SK-N-SH treated with all-trans-retinoic acid at 6 μM for 48 hours (cell line): ENCODE results near the gene LRRC2.

Experiments
- ATAC-seq: fragments of 200-7000 bp; cut with Tn5 transposase; 3 replicates; pipeline ENCODE4 v1.9.1; 2020; ENCODE audit warnings: mild to moderate bottlenecking, moderate library complexity
- ARNTL ChIP-seq: fragments of 450-650 bp; formaldehyde crosslinking; IDR thresholded peaks from 2 replicates; pipeline ENCODE4 v1.5.0; 2020; ENCODE audit warnings: low read depth, mild to moderate bottlenecking, moderate library complexity, borderline replicate concordance
- CSDC2 ChIP-seq: fragments of 250-450 bp; sonication (Bioruptor Pico); IDR thresholded peaks from 2 replicates; pipeline ENCODE4 v1.5.0; 2020; ENCODE audit warnings: mild to moderate bottlenecking, moderate library complexity
- ESRRG ChIP-seq: fragments of 250-450 bp; sonication (Bioruptor Pico); IDR thresholded peaks from 2 replicates; pipeline ENCODE4 v1.6.1; 2021; ENCODE audit warnings: mild to moderate bottlenecking
- GLIS3 ChIP-seq: fragments of 250-450 bp; sonication (Bioruptor Pico); IDR thresholded peaks from 2 replicates; pipeline ENCODE4 v1.5.0; 2020; ENCODE audit warnings: mild to moderate bottlenecking, moderate library complexity
- ISL1 ChIP-seq: fragments of 250-450 bp; sonication (Bioruptor Pico); IDR thresholded peaks from 2 replicates; pipeline ENCODE4 v2.1.2; 2022; ENCODE audit warnings: mild to moderate bottlenecking, moderate library complexity
- OSR1 ChIP-seq: fragments of 250-450 bp; sonication (Bioruptor Pico); IDR thresholded peaks from 2 replicates; pipeline ENCODE4 v1.8.0; 2022; ENCODE audit warnings: moderate library complexity, mild to moderate bottlenecking, inconsistent platforms
- PPARA ChIP-seq: fragments of 250-450 bp; sonication (Bioruptor Pico); IDR thresholded peaks from 2 replicates; pipeline ENCODE4 v1.5.0; 2020; ENCODE audit warnings: mild to moderate bottlenecking, borderline replicate concordance
- RARB ChIP-seq: fragments of 250-450 bp; sonication (Bioruptor Pico); IDR thresholded peaks from 2 replicates; pipeline ENCODE4 v1.8.0; 2021; ENCODE audit warnings: mild to moderate bottlenecking, moderate library complexity
- SNAI2 ChIP-seq: fragments of 250-450 bp; sonication (Bioruptor Pico); IDR thresholded peaks from 2 replicates; pipeline ENCODE4 v1.5.0; 2020; ENCODE audit warnings: mild to moderate bottlenecking, moderate library complexity
- TCF4 ChIP-seq: fragments of 250-450 bp; sonication (Bioruptor Pico); IDR thresholded peaks from 2 replicates; pipeline ENCODE4 v1.8.0; 2021; ENCODE audit warnings: mild to moderate bottlenecking, moderate library complexity, borderline replicate concordance
- TOX ChIP-seq: fragments of 250-450 bp; sonication (Bioruptor Pico); IDR thresholded peaks from 2 replicates; pipeline ENCODE4 v1.8.0; 2021; ENCODE audit warnings: mild to moderate bottlenecking, moderate library complexity, borderline replicate concordance
- ZC3H10 ChIP-seq: fragments of 250-450 bp; sonication (Bioruptor Pico); IDR thresholded peaks from 2 replicates; pipeline ENCODE4 v1.5.1; 2021; ENCODE audit warnings: mild to moderate bottlenecking, moderate library complexity
- ZFP3 ChIP-seq: fragments of 250-450 bp; sonication (Bioruptor Pico); IDR thresholded peaks from 2 replicates; pipeline ENCODE4 v1.5.0; 2020; ENCODE audit warnings: mild to moderate bottlenecking, moderate library complexity
- ZFP30 ChIP-seq: fragments of 450-650 bp; formaldehyde crosslinking; IDR thresholded peaks from 2 replicates; pipeline ENCODE4 v1.5.0; 2022; ENCODE audit warnings: mild to moderate bottlenecking, moderate library complexity
- ZNF565 ChIP-seq: fragments of 450-650 bp; formaldehyde crosslinking; conservative IDR thresholded peaks from 2 replicates; pipeline ENCODE4 v1.5.0; 2020; ENCODE audit warnings: low read depth, mild to moderate bottlenecking, moderate library complexity
- ZNF70 ChIP-seq: fragments of 450-650 bp; formaldehyde crosslinking; IDR thresholded peaks from 2 replicates; pipeline ENCODE4 v1.5.0; 2020; ENCODE audit warnings: mild to moderate bottlenecking, moderate library complexity
- ZNF8 ChIP-seq: fragments of 450-650 bp; formaldehyde crosslinking; IDR thresholded peaks from 2 replicates; pipeline ENCODE4 v1.5.0; 2020; ENCODE audit warnings: mild to moderate bottlenecking, moderate library complexity
- TF ChIP-seq, protein P1 (sequence below): fragments of 250-450 bp; sonication (Bioruptor Pico); IDR thresholded peaks from 2 replicates; pipeline ENCODE4 v1.5.1; 2020; ENCODE audit warnings: low read depth, mild to moderate bottlenecking, moderate library complexity
- TF ChIP-seq, protein P2 (sequence below): fragments of 250-450 bp; sonication (Bioruptor Pico); IDR thresholded peaks from 2 replicates; pipeline ENCODE4 v1.5.1; 2021; ENCODE audit warnings: mild to moderate bottlenecking, moderate library complexity
- TF ChIP-seq, protein P3 (sequence below): fragments of 250-450 bp; sonication (Bioruptor Pico); IDR thresholded peaks from 2 replicates; pipeline ENCODE4 v1.8.0; 2020; ENCODE audit warnings: mild to moderate bottlenecking, moderate library complexity, borderline replicate concordance
- TF ChIP-seq, protein P4 (sequence below): fragments of 250-450 bp; sonication (Bioruptor Pico); IDR thresholded peaks from 2 replicates; pipeline ENCODE4 v1.8.0; 2021; ENCODE audit warnings: low read depth, mild to moderate bottlenecking, moderate library complexity, borderline replicate concordance
- TF ChIP-seq, protein P5 (sequence below): fragments of 250-450 bp; sonication (Bioruptor Pico); IDR thresholded peaks from 2 replicates; pipeline ENCODE4 v1.5.0; 2020; ENCODE audit warnings: mild to moderate bottlenecking, moderate library complexity

The LRRC2 gene

DNA sequence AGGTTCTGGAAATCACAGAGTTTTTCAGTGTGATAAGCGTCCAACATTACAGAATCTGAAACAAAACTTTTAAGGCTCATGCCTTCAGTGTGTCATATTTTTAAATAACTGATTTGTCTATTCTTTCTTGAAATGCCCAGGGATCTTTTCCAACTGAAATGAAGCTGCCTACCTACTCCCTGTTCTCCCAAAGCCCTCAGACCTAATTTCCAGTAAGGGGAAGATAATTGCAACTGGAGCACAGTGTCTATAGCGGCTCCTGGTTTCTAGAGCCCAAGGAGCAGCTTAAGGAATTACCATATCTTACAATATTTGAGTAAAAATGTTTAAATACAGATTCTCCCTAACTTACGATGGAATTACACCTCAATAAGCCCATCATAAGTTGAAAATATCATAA lies 33.0 kb downstream of the LRRC2 start (continued):
- no peak for TF ChIP-seq ESRRG (CRISPR knock-in tag)
- TF ChIP-seq ZNF70 (CRISPR knock-in tag), result no peak

DNA sequence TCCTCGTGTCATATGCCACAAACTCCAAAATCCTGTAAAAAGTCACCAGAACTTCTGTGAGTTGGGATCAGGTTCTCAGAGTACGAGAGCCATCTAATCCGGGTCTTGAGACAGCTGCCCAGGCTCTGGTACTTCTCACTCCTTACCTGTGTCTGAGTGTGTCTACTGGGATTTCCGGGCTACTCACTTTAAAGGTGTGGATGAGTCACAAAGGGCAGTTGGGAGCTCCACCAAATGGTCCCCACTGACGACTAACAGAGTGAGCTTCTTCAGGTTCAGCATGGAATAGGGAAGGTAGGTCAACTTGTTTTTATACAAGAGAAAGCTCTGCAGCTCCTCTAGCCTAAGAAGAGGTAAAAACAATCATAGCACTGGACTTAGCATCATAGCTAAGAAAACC lies 38.9 kb downstream of the LRRC2 start:
- TF ChIP-seq GLIS3 (CRISPR knock-in tag) (no peak), ZFP3 (CRISPR knock-in tag) (no peak), SNAI2 (CRISPR knock-in tag) (no peak), ARNTL (no peak), ESRRG (CRISPR knock-in tag) (no peak), OSR1 (CRISPR knock-in tag) (no peak)
- TF ChIP-seq, protein P1, sequence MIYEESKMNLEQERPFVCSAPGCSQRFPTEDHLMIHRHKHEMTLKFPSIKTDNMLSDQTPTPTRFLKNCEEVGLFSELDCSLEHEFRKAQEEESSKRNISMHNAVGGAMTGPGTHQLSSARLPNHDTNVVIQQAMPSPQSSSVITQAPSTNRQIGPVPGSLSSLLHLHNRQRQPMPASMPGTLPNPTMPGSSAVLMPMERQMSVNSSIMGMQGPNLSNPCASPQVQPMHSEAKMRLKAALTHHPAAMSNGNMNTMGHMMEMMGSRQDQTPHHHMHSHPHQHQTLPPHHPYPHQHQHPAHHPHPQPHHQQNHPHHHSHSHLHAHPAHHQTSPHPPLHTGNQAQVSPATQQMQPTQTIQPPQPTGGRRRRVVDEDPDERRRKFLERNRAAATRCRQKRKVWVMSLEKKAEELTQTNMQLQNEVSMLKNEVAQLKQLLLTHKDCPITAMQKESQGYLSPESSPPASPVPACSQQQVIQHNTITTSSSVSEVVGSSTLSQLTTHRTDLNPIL (CRISPR knock-in tag), result no peak
- no peak for ATAC-seq

DNA sequence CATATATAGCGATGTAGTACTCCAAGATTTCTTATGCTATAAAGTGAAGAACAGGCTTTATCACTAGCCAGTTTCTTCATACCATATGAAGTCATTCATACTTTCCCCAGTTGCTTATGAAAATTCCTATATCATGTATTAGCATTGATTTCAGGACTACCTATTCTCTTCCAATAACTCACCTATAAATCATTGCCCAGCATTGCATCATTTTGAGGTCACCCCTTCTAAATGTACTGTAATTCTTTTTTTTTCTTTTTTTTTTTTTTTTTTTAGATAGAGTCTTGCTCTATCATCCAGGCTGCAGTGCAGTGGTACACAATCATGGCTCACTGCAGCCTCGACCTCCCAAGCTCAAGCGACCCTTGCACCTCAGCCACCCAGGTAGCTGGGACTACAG lies 41.3 kb downstream of the LRRC2 start:
- no peak for ATAC-seq
- TF ChIP-seq ZFP3 (CRISPR knock-in tag), result no peak
- TF ChIP-seq ZFP30 (CRISPR knock-in tag), result no peak
- TF ChIP-seq, protein P2, sequence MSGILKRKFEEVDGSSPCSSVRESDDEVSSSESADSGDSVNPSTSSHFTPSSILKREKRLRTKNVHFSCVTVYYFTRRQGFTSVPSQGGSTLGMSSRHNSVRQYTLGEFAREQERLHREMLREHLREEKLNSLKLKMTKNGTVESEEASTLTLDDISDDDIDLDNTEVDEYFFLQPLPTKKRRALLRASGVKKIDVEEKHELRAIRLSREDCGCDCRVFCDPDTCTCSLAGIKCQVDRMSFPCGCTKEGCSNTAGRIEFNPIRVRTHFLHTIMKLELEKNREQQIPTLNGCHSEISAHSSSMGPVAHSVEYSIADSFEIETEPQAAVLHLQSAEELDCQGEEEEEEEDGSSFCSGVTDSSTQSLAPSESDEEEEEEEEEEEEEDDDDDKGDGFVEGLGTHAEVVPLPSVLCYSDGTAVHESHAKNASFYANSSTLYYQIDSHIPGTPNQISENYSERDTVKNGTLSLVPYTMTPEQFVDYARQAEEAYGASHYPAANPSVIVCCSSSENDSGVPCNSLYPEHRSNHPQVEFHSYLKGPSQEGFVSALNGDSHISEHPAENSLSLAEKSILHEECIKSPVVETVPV (CRISPR knock-in tag), result no peak
- TF ChIP-seq ARNTL, result no peak
- TF ChIP-seq RARB (CRISPR knock-in tag), result no peak
- TF ChIP-seq SNAI2 (CRISPR knock-in tag), result no peak
- TF ChIP-seq, protein P3, sequence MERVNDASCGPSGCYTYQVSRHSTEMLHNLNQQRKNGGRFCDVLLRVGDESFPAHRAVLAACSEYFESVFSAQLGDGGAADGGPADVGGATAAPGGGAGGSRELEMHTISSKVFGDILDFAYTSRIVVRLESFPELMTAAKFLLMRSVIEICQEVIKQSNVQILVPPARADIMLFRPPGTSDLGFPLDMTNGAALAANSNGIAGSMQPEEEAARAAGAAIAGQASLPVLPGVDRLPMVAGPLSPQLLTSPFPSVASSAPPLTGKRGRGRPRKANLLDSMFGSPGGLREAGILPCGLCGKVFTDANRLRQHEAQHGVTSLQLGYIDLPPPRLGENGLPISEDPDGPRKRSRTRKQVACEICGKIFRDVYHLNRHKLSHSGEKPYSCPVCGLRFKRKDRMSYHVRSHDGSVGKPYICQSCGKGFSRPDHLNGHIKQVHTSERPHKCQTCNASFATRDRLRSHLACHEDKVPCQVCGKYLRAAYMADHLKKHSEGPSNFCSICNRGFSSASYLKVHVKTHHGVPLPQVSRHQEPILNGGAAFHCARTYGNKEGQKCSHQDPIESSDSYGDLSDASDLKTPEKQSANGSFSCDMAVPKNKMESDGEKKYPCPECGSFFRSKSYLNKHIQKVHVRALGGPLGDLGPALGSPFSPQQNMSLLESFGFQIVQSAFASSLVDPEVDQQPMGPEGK (CRISPR knock-in tag), result no peak
- no peak for TF ChIP-seq ESRRG (CRISPR knock-in tag)
- TF ChIP-seq ZNF565 (CRISPR knock-in tag), result no peak
- TF ChIP-seq TOX (CRISPR knock-in tag), result no peak
- no peak for TF ChIP-seq TCF4
- TF ChIP-seq PPARA, result no peak
- TF ChIP-seq, protein P4, sequence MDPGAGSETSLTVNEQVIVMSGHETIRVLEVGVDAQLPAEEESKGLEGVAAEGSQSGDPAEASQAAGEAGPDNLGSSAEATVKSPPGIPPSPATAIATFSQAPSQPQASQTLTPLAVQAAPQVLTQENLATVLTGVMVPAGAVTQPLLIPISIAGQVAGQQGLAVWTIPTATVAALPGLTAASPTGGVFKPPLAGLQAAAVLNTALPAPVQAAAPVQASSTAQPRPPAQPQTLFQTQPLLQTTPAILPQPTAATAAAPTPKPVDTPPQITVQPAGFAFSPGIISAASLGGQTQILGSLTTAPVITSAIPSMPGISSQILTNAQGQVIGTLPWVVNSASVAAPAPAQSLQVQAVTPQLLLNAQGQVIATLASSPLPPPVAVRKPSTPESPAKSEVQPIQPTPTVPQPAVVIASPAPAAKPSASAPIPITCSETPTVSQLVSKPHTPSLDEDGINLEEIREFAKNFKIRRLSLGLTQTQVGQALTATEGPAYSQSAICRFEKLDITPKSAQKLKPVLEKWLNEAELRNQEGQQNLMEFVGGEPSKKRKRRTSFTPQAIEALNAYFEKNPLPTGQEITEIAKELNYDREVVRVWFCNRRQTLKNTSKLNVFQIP (CRISPR knock-in tag), result no peak
- TF ChIP-seq OSR1 (CRISPR knock-in tag), result no peak
- no peak for TF ChIP-seq ZC3H10 (CRISPR knock-in tag)
- no peak for TF ChIP-seq ISL1 (CRISPR knock-in tag)
- TF ChIP-seq ZNF70 (CRISPR knock-in tag), result no peak
- TF ChIP-seq, protein P5, sequence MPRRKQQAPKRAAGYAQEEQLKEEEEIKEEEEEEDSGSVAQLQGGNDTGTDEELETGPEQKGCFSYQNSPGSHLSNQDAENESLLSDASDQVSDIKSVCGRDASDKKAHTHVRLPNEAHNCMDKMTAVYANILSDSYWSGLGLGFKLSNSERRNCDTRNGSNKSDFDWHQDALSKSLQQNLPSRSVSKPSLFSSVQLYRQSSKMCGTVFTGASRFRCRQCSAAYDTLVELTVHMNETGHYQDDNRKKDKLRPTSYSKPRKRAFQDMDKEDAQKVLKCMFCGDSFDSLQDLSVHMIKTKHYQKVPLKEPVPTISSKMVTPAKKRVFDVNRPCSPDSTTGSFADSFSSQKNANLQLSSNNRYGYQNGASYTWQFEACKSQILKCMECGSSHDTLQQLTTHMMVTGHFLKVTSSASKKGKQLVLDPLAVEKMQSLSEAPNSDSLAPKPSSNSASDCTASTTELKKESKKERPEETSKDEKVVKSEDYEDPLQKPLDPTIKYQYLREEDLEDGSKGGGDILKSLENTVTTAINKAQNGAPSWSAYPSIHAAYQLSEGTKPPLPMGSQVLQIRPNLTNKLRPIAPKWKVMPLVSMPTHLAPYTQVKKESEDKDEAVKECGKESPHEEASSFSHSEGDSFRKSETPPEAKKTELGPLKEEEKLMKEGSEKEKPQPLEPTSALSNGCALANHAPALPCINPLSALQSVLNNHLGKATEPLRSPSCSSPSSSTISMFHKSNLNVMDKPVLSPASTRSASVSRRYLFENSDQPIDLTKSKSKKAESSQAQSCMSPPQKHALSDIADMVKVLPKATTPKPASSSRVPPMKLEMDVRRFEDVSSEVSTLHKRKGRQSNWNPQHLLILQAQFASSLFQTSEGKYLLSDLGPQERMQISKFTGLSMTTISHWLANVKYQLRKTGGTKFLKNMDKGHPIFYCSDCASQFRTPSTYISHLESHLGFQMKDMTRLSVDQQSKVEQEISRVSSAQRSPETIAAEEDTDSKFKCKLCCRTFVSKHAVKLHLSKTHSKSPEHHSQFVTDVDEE (CRISPR knock-in tag), result no peak
- TF ChIP-seq CSDC2 (CRISPR knock-in tag), result no peak

DNA sequence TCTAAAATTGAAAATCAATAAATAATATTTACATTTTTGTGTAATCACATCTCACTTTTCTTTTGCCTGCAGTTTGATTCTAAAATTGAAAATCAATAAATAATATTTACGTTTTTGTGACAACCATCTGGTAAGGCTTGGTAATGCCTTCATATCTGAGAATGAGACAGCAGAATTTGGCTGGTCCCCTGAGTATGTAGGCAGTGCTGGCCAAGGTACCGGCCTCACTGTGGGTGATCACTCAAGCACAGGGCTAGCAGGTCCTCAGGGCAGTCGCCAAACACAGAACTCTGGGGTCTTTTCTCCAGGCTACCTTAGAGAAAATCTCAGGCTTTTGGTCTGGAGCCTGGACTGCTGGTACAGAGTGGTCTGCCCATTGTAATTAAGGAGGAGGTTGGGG lies 42.1 kb downstream of the LRRC2 start:
- no peak for ATAC-seq
- TF ChIP-seq CSDC2 (CRISPR knock-in tag) (no peak), ZFP30 (CRISPR knock-in tag) (no peak), TCF4 (no peak), RARB (CRISPR knock-in tag) (no peak), ZNF8 (CRISPR knock-in tag) (no peak), ESRRG (CRISPR knock-in tag) (no peak)
